A549 (cell line): ENCODE measurements around the gene RPGRIP1.

Experiments
- EP300 ChIP-seq, 2 experiments: fragments of >200 bp; sonication (Bioruptor Twin); formaldehyde crosslinking; IDR thresholded peaks; 2 replicates in 1 of 2; 3 replicates in 1 of 2; pipeline ENCODE4 v1.6.1; 2016 to 2017
- POLR2AphosphoS2 ChIP-seq: conservative IDR thresholded peaks from 2 replicates; pipeline ENCODE4 v1.6.1; 2012; ENCODE audit warnings: low read length, improper control_type of control experiment, inconsistent platforms
- TF ChIP-seq, protein P1 (sequence below): fragments of >200 bp; sonication (Bioruptor Twin); formaldehyde crosslinking; IDR thresholded peaks from 3 replicates; pipeline ENCODE4 v1.5.1; 2016

GRCh38 chr14:21299562-21300130, 19.8 kb downstream of the RPGRIP1 start:
- TF ChIP-seq, protein P1, sequence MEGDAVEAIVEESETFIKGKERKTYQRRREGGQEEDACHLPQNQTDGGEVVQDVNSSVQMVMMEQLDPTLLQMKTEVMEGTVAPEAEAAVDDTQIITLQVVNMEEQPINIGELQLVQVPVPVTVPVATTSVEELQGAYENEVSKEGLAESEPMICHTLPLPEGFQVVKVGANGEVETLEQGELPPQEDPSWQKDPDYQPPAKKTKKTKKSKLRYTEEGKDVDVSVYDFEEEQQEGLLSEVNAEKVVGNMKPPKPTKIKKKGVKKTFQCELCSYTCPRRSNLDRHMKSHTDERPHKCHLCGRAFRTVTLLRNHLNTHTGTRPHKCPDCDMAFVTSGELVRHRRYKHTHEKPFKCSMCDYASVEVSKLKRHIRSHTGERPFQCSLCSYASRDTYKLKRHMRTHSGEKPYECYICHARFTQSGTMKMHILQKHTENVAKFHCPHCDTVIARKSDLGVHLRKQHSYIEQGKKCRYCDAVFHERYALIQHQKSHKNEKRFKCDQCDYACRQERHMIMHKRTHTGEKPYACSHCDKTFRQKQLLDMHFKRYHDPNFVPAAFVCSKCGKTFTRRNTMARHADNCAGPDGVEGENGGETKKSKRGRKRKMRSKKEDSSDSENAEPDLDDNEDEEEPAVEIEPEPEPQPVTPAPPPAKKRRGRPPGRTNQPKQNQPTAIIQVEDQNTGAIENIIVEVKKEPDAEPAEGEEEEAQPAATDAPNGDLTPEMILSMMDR = no peak
- TF ChIP-seq POLR2AphosphoS2 (no peak), EP300 (IDR thresholded peaks at IDR 0.05) (no peak)
